Mammary epithelial cell (primary cell): ENCODE results near the gene CEP135.

Experiments
- CTCF ChIP-seq, 2 donors: IDR thresholded peaks in 1 of 2; conservative IDR thresholded peaks in 1 of 2; 2 replicates each; pipeline ENCODE4 v1.5.1; 2011 to 2012; ENCODE audit warnings: inconsistent platforms in 2 of 2, low read length in 2 of 2, mild to moderate bottlenecking in 2 of 2, control low read depth in 1 of 2, low read depth in 1 of 2; ENCODE audit not compliant: insufficient read depth in 1 of 2; ENCODE audit errors: extremely low read depth in 1 of 2
- EZH2 ChIP-seq: IDR thresholded peaks from 2 replicates; pipeline ENCODE4 v1.6.1; 2012; ENCODE audit warnings: low read length, inconsistent platforms, borderline replicate concordance

DNA sequence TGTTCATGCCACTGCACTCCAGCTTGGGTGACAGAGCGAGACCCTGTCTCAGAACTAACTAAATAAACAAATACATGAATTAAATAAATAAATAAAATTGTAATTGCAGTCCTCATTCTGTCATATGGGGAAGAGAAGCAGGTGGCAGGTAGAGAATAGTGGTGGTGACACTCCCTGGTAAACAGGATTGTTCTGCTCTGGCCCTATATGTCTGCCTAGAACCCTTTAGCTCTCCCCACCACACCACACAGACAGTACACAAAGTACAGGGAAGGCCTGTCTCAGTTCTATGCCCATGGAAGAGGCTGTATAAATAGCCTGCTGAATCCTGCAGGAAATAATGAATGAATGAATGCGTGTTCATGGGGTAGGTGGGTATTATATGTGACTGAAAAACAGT, 117.7 kb downstream of the CEP135 start:
- TF ChIP-seq CTCF (conservative IDR thresholded peaks at IDR 0.05 in 1 of 2, IDR thresholded peaks at IDR 0.05 in 1 of 2; ENCODE audit: extremely low read depth in 1 of 2, insufficient read depth in 1 of 2, low read depth in 1 of 2, low read length in 2 of 2) (no peak), EZH2 (no peak)
